H1 (cell line): ENCODE measurements around the gene C2CD4C. TPM values are rescaled to one million over a fixed set of nuclear protein-coding genes. Genes with fewer than 3 reads are reported as not detected.

Experiments used
- CTCF ChIA-PET: fragments of 300-600 bp; sonication (Branson Sonifier 250); formaldehyde crosslinking; loops from one replicate; lab custom pipeline; 2021; ENCODE audit not compliant: partially characterized antibody; lab: Charles Lee
- POLR2A ChIA-PET: fragments of 300-600 bp; sonication (Branson Sonifier 250); formaldehyde crosslinking; loops from one replicate; lab custom pipeline; 2021; ENCODE audit warnings: inconsistent platforms; ENCODE audit not compliant: partially characterized antibody; lab: Charles Lee
- DNase-seq, 2 experiments: peaks; one replicate each; pipeline versions ENCODE4 v3.0.0 to v3.0.0-alpha.2; 2010 to 2022; ENCODE audit warnings: low spot score in 2 of 2, low read depth in 1 of 2, mixed read lengths in 1 of 2
- FAIRE-seq: peaks from 2 replicates; lab custom pipeline; 2011; peaks lifted over from hg19 to GRCh38; lab: Jason Lieb, UNC
- H2AFZ ChIP-seq: 2 replicates; pipeline ENCODE4 v1.8.1; 2012; ENCODE audit warnings: low read length, inconsistent platforms
- H2AK5ac ChIP-seq: 2 replicates; pipeline ENCODE4 v1.6.1; 2013; ENCODE audit warnings: low read depth, low read length
- H2BK120ac ChIP-seq: replicated peaks from 2 replicates; pipeline ENCODE3; 2013; ENCODE audit warnings: low read depth, low read length, inconsistent platforms
- H2BK12ac ChIP-seq: 2 replicates; pipeline ENCODE4 v1.6.1; 2013; ENCODE audit warnings: low read depth, low read length
- H2BK15ac ChIP-seq: 2 replicates; pipeline ENCODE4 v1.6.1; 2013; ENCODE audit warnings: low read length
- H2BK20ac ChIP-seq: 2 replicates; pipeline ENCODE4 v1.6.1; 2013; ENCODE audit warnings: low read length
- H2BK5ac ChIP-seq: 2 replicates; pipeline ENCODE4 v1.6.1; 2013; ENCODE audit warnings: low read depth, low read length
- H3K14ac ChIP-seq: 2 replicates; pipeline ENCODE4 v1.6.1; 2013; ENCODE audit warnings: inconsistent platforms; ENCODE audit not compliant: insufficient read length
- H3K18ac ChIP-seq: 2 replicates; pipeline ENCODE4 v1.6.1; 2013; ENCODE audit warnings: low read length; ENCODE audit errors: extremely low read depth
- H3K23ac ChIP-seq: 2 replicates; pipeline ENCODE4 v1.6.1; 2013; ENCODE audit warnings: inconsistent platforms; ENCODE audit not compliant: insufficient read length
- H3K23me2 ChIP-seq: 2 replicates; pipeline ENCODE4 v1.6.1; 2013; ENCODE audit warnings: low read depth, low read length
- H3K27ac ChIP-seq: 2 replicates; pipeline ENCODE4 v1.6.1; 2011; ENCODE audit warnings: low read depth, low read length, inconsistent platforms
- H3K27me3 ChIP-seq, 4 experiments: replicated peaks in 1 of 4; 1 replicate in 1 of 4; 2 replicates in 3 of 4; pipeline versions ENCODE4 v1.6.1 to v1.8.1; 2011 to 2013; ENCODE audit warnings: low read length in 3 of 4, mild to moderate bottlenecking in 3 of 4, inconsistent platforms in 2 of 4, mixed read lengths in 2 of 4, moderate library complexity in 1 of 4; ENCODE audit not compliant: control insufficient read depth in 3 of 4, insufficient read depth in 3 of 4; ENCODE audit errors: extremely low read depth in 1 of 4
- H3K36me3 ChIP-seq, 4 experiments: 2 replicates each; pipeline versions ENCODE4 v1.6.1 to v1.8.1; 2011 to 2013; ENCODE audit warnings: mild to moderate bottlenecking in 4 of 4, low read length in 3 of 4, moderate library complexity in 2 of 4, control low read depth in 1 of 4, inconsistent platforms in 1 of 4; ENCODE audit not compliant: insufficient read depth in 4 of 4, control insufficient read depth in 2 of 4
- H3K4ac ChIP-seq: replicated peaks from 2 replicates; pipeline ENCODE3; 2013; ENCODE audit warnings: low read length, low read depth, mixed read lengths, inconsistent platforms; ENCODE audit not compliant: insufficient read length
- H3K4me1 ChIP-seq, 4 experiments: replicated peaks in 1 of 4; 1 replicate in 1 of 4; 2 replicates in 3 of 4; pipeline versions ENCODE4 v1.6.1 to v1.8.1; 2011 to 2013; ENCODE audit warnings: low read length in 3 of 4, inconsistent platforms in 2 of 4, mixed read lengths in 1 of 4; ENCODE audit not compliant: insufficient read depth in 4 of 4, control insufficient read depth in 3 of 4
- H3K4me2 ChIP-seq, 2 experiments: 2 replicates each; pipeline versions ENCODE4 v1.6.1 to v1.8.1; 2011 to 2013; ENCODE audit warnings: low read depth in 2 of 2, low read length in 2 of 2, control low read depth in 1 of 2, inconsistent platforms in 1 of 2, mild to moderate bottlenecking in 1 of 2; ENCODE audit not compliant: insufficient read depth in 1 of 2
- H3K4me3 ChIP-seq, 4 experiments: fragments of 200-600, 300-600 bp in 1 of 4; sonication (generic), shearing (Covaris generic), sonication (Bioruptor Twin) in 1 of 4; 2 replicates each; pipeline versions ENCODE4 v1.5.1 to v1.8.1; 2011 to 2016; ENCODE audit warnings: low read length in 4 of 4, low read depth in 3 of 4, control low read depth in 2 of 4, inconsistent platforms in 2 of 4, mild to moderate bottlenecking in 2 of 4, mixed read lengths in 1 of 4, moderate library complexity in 1 of 4; ENCODE audit not compliant: insufficient read depth in 2 of 4; ENCODE audit errors: extremely low read depth in 1 of 4
- H3K56ac ChIP-seq: replicated peaks from 2 replicates; pipeline ENCODE3; 2013; ENCODE audit warnings: low read depth, mild to moderate bottlenecking, mixed read lengths, low read length, inconsistent platforms; ENCODE audit not compliant: insufficient read length
- H3K79me1 ChIP-seq: 2 replicates; pipeline ENCODE4 v1.6.1; 2013; ENCODE audit warnings: low read depth, low read length, control low read depth
- H3K79me2 ChIP-seq, 2 experiments: 2 replicates each; pipeline versions ENCODE4 v1.6.1 to v1.8.1; 2012 to 2013; ENCODE audit warnings: low read length in 2 of 2, mild to moderate bottlenecking in 2 of 2, inconsistent platforms in 1 of 2; ENCODE audit not compliant: insufficient read depth in 2 of 2, control insufficient read depth in 1 of 2
- H3K9ac ChIP-seq, 4 experiments: replicated peaks in 1 of 4; 1 replicate in 1 of 4; 2 replicates in 3 of 4; pipeline versions ENCODE4 v1.6.1 to v1.8.1; 2011 to 2013; ENCODE audit warnings: low read depth in 3 of 4, low read length in 3 of 4, control low read depth in 2 of 4, mild to moderate bottlenecking in 2 of 4, moderate library complexity in 2 of 4, inconsistent platforms in 1 of 4; ENCODE audit errors: extremely low read depth in 1 of 4
- H3K9me3 ChIP-seq, 2 experiments: 2 replicates each; pipeline versions ENCODE4 v1.6.1 to v1.8.1; 2012 to 2013; ENCODE audit warnings: mild to moderate bottlenecking in 2 of 2, moderate library complexity in 2 of 2, control low read depth in 1 of 2, inconsistent platforms in 1 of 2, low read depth in 1 of 2, low read length in 1 of 2, mixed read lengths in 1 of 2; ENCODE audit not compliant: insufficient read depth in 2 of 2
- H4K20me1 ChIP-seq, 2 experiments: replicated peaks in 1 of 2; 2 replicates each; pipeline versions ENCODE3 to v1.8.1; 2011 to 2013; ENCODE audit warnings: inconsistent platforms in 2 of 2, low read length in 2 of 2, mild to moderate bottlenecking in 1 of 2; ENCODE audit not compliant: insufficient read depth in 2 of 2, control insufficient read depth in 1 of 2
- H4K5ac ChIP-seq: 2 replicates; pipeline ENCODE4 v1.6.1; 2013; ENCODE audit warnings: low read length, low read depth, mixed read lengths, inconsistent platforms; ENCODE audit not compliant: insufficient read length
- H4K8ac ChIP-seq: 2 replicates; pipeline ENCODE4 v1.8.0; 2013; ENCODE audit warnings: mild to moderate bottlenecking, moderate library complexity, low read length, inconsistent platforms; ENCODE audit not compliant: insufficient read depth; ENCODE audit errors: extremely low read depth
- H4K91ac ChIP-seq: replicated peaks from 2 replicates; pipeline ENCODE3; 2013; ENCODE audit warnings: low read length, mixed read lengths, inconsistent platforms; ENCODE audit not compliant: insufficient read length
- BACH1 ChIP-seq: IDR thresholded peaks from 2 replicates; pipeline ENCODE4 v1.6.1; 2012; ENCODE audit warnings: low read length, improper control_type of control experiment
- BRCA1 ChIP-seq: IDR thresholded peaks from 2 replicates; pipeline ENCODE4 v1.6.1; 2012; ENCODE audit warnings: low read depth, low read length, improper control_type of control experiment
- CBX8 ChIP-seq: fragments of 300-800, 300-1000 bp; sonication (generic); IDR thresholded peaks from 2 replicates; pipeline ENCODE4 v1.7.1; 2016; ENCODE audit warnings: low read depth, low read length, borderline replicate concordance
- CTCF ChIP-seq, 3 experiments: IDR thresholded peaks; 1 replicate in 2 of 3; 2 replicates in 1 of 3; pipeline versions ENCODE4 v1.5.1 to v1.6.1; 2011; ENCODE audit warnings: low read length in 3 of 3, mild to moderate bottlenecking in 3 of 3, inconsistent platforms in 2 of 3, low read depth in 1 of 3, moderate library complexity in 1 of 3; ENCODE audit not compliant: insufficient read depth in 1 of 3; ENCODE audit errors: control extremely low read depth in 1 of 3
- FOSL1 ChIP-seq: IDR thresholded peaks from 2 replicates; pipeline ENCODE4 v1.6.1; 2011; ENCODE audit warnings: mild to moderate bottlenecking, low read depth, low read length, moderate library complexity; ENCODE audit not compliant: insufficient read depth
- HDAC2 ChIP-seq, 2 experiments: fragments of 300-600 bp in 1 of 2; sonication (generic) in 1 of 2; IDR thresholded peaks; 2 replicates each; pipeline ENCODE4 v1.6.1; 2011 to 2012; ENCODE audit warnings: low read depth in 2 of 2, low read length in 2 of 2, mild to moderate bottlenecking in 2 of 2, moderate library complexity in 2 of 2, borderline replicate concordance in 1 of 2, inconsistent platforms in 1 of 2
- SIRT6 ChIP-seq: IDR thresholded peaks from one replicate; pipeline ENCODE4 v1.7.1; 2012; ENCODE audit warnings: low read length, inconsistent platforms
- SP1 ChIP-seq: IDR thresholded peaks from 2 replicates; pipeline ENCODE4 v1.6.1; 2011; ENCODE audit warnings: low read depth, low read length
- WGBS, 2 experiments: shearing (Covaris generic) in 1 of 2; methylation state at CpG; one replicate each; pipeline versions ENCODE4 v1.1.6 to v1.1.7; 2013 to 2015; ENCODE audit warnings: low lambda C conversion rate in 2 of 2, mixed read lengths in 2 of 2, inconsistent platforms in 1 of 2, low coverage in 1 of 2, missing lambda C conversion rate in 1 of 2; ENCODE audit not compliant: insufficient replicate concordance in 2 of 2, insufficient coverage in 1 of 2, insufficient read length in 1 of 2; ENCODE audit errors: extremely low coverage in 1 of 2, missing lambda C conversion rate in 1 of 2; 5-methylcytosine and 5-hydroxymethylcytosine counted together
- polyA plus RNA-seq, 7 experiments: library from polyadenylated mRNA; depleted of rRNA in 3 of 7; stranded (reverse) in 5 of 7; unstranded in 2 of 7; fragments of >200 nt in 5 of 7; fragments of 200-250 nt in 2 of 7; gene quantifications; 1 replicate in 5 of 7; 2 replicates in 1 of 7; 4 replicates in 1 of 7; pipeline versions ENCODE4 v1.2.1 to v1.2.3, GENCODE V29; 2011 to 2013; ENCODE audit warnings: missing spikeins in 2 of 7, mixed read lengths in 2 of 7
- total RNA-seq: library from RNA; stranded (reverse); fragmentation: NEBNext Ultra II Directional; extraction: Animal tissue kit (Norgen Biotek cat#: 25700); gene quantifications from 2 replicates; pipeline ENCODE4 v1.2.1, GENCODE V29; 2021

The C2CD4C gene
- total and polyA plus RNA-seq, 2 of the 8 experiments (the other 6 are each of a cell fraction or from before 2014, with no cell fraction given) = 3.8 to 6.3 TPM

GRCh38 chr19:400976-401865 lies 7.7 kb downstream of the C2CD4C start:
- no peak overlapping the region for H3K9ac ChIP-seq
- H3K4me3 ChIP-seq = no peak overlapping the region
- no peak overlapping the region for H3K4ac ChIP-seq
- peaks cover 0 to 5% of the 10 kb centered on the region in 2 experiments for H4K20me1 ChIP-seq
- CTCF ChIA-PET = interaction anchor here (1.3 to 1.6 kb wide), 2 partner anchors 10 to 109 kb away, joined by 3 read pairs; no protein-coding TSS in a partner anchor
- no peak overlapping the region for H2BK12ac ChIP-seq
- peaks cover 0 to 2% (median 0%) of the 10 kb centered on the region in 4 experiments; a peak in 1 of 7 replicates for H3K4me1 ChIP-seq
- no peak overlapping the region for H2BK15ac ChIP-seq
- WGBS, 2 experiments = 90% methylated on average over 39 of the region's 43 CpGs; no CpG with 5 or more reads in 1 of the 2 experiments
- H3K79me1 ChIP-seq = 0 out of 2 replicates have a peak, but pooled peaks cover 2% of the 10 kb centered on the region
- DNase-seq (peak in 1 of 2 experiments; percentile 41), FAIRE-seq (no peak)
- no peak overlapping the region for H3K56ac ChIP-seq
- H3K23ac ChIP-seq = no peak overlapping the region
- H4K5ac ChIP-seq = no peak overlapping the region
- no peaks in the 10 kb centered on the region for H3K79me2 ChIP-seq
- H4K8ac ChIP-seq = no peak overlapping the region
- peaks cover 0 to 5% of the 10 kb centered on the region in 2 experiments; a peak in 2 of 4 replicates for H3K9me3 ChIP-seq
- H2AK5ac ChIP-seq = no peak overlapping the region
- no peak overlapping the region; the same call in 1 of the 2 replicates for H3K18ac ChIP-seq
- H3K36me3 ChIP-seq = no peaks in the 10 kb centered on the region
- H2BK20ac ChIP-seq = no peak overlapping the region
- no peak overlapping the region for H3K4me2 ChIP-seq
- no peak overlapping the region for H2AFZ ChIP-seq
- POLR2A ChIA-PET = interaction anchor here (0.8 to 1.8 kb wide), 4 partner anchors 9 to 60 kb away, joined by 3 to 5 read pairs (median 3); no protein-coding TSS in a partner anchor
- H3K14ac ChIP-seq = no peak overlapping the region
- no peak overlapping the region for H2BK5ac ChIP-seq
- H3K23me2 ChIP-seq = no peaks in the 10 kb centered on the region
- no peak overlapping the region for H4K91ac ChIP-seq
- TF ChIP-seq FOSL1 (no peak), SIRT6 (no peak), CBX8 (no peak), CTCF (IDR thresholded peaks at IDR 0.05; ENCODE audit: control extremely low read depth in 1 of 3, insufficient read depth in 1 of 3, low read depth in 1 of 3, low read length in 3 of 3) (no peak), BACH1 (no peak), SP1 (no peak), HDAC2 (IDR thresholded peaks at IDR 0.05; ENCODE audit: borderline replicate concordance in 1 of 2, low read depth in 2 of 2, low read length in 2 of 2) (no peak), BRCA1 (no peak)
- peaks cover 0 to 2% (median 0%) of the 10 kb centered on the region in 4 experiments; a peak in 2 of 7 replicates for H3K27me3 ChIP-seq
- H3K27ac ChIP-seq = no peak overlapping the region
- no peak overlapping the region for H2BK120ac ChIP-seq
